HEK293T (cell line): ENCODE data around the gene GSTM5.
"Not testable (repeated sequence)": the region's sequence is repeated elsewhere in the genome, so short reads cannot be mapped to it uniquely, and the experiment has no call there.

Source experiments
- CTCF ChIA-PET: fragments of 350-600 bp; formaldehyde crosslinking; extraction: SDS; loops from one replicate; lab custom pipeline; 2021; ENCODE audit warnings: antibody characterized with exemption, inconsistent platforms; lab: Yijun Ruan, JAX
- POLR2A ChIA-PET: fragments of 350-600 bp; formaldehyde crosslinking; extraction: SDS; loops from one replicate; lab custom pipeline; 2020; ENCODE audit warnings: antibody characterized with exemption, inconsistent platforms; lab: Yijun Ruan, JAX
- DNase-seq: peaks from one replicate; pipeline ENCODE4 v3.0.0; 2012; ENCODE audit warnings: mixed read lengths; ENCODE audit errors: extremely low spot score
- ARNT ChIP-seq: fragments of 450-650 bp; IDR thresholded peaks from 2 replicates; pipeline ENCODE4 v1.6.1; 2017; ENCODE audit warnings: mild to moderate bottlenecking
- BHLHE40 ChIP-seq: fragments of 450-650 bp; IDR thresholded peaks from 2 replicates; pipeline ENCODE4 v1.6.1; 2016; ENCODE audit warnings: mild to moderate bottlenecking, moderate library complexity, borderline replicate concordance
- CTBP1 ChIP-seq: fragments of 450-650 bp; IDR thresholded peaks from 2 replicates; pipeline ENCODE4 v1.6.1; 2016; ENCODE audit warnings: borderline replicate concordance
- ELF4 ChIP-seq: fragments of 450-650 bp; IDR thresholded peaks from 2 replicates; pipeline ENCODE4 v1.6.1; 2017; ENCODE audit warnings: antibody characterized with exemption
- FOXA1 ChIP-seq: fragments of 450-650 bp; IDR thresholded peaks from 2 replicates; pipeline ENCODE4 v1.6.1; 2016; ENCODE audit warnings: mild to moderate bottlenecking
- FOXK2 ChIP-seq: fragments of 450-650 bp; IDR thresholded peaks from 2 replicates; pipeline ENCODE4 v1.6.1; 2016; ENCODE audit warnings: mild to moderate bottlenecking
- FOXM1 ChIP-seq: fragments of 450-650 bp; IDR thresholded peaks from 2 replicates; pipeline ENCODE4 v1.6.1; 2017; ENCODE audit warnings: mild to moderate bottlenecking, borderline replicate concordance
- HDGF ChIP-seq: fragments of 450-650 bp; IDR thresholded peaks from 2 replicates; pipeline ENCODE4 v1.6.1; 2017; ENCODE audit warnings: antibody characterized with exemption, borderline replicate concordance
- L3MBTL2 ChIP-seq: fragments of 450-650 bp; conservative IDR thresholded peaks from 2 replicates; pipeline ENCODE4 v1.6.1; 2016; ENCODE audit warnings: mild to moderate bottlenecking
- LEF1 ChIP-seq: fragments of 450-650 bp; IDR thresholded peaks from 2 replicates; pipeline ENCODE4 v1.6.1; 2017; ENCODE audit warnings: mild to moderate bottlenecking, borderline replicate concordance
- NFRKB ChIP-seq: fragments of 450-650 bp; IDR thresholded peaks from 2 replicates; pipeline ENCODE4 v1.6.1; 2016; ENCODE audit warnings: mild to moderate bottlenecking, moderate library complexity
- SP1 ChIP-seq: fragments of 450-650 bp; IDR thresholded peaks from 2 replicates; pipeline ENCODE4 v1.6.1; 2017
- SUZ12 ChIP-seq: fragments of 450-650 bp; IDR thresholded peaks from 2 replicates; pipeline ENCODE4 v1.6.1; 2016; ENCODE audit warnings: mild to moderate bottlenecking
- TARDBP ChIP-seq: fragments of 450-650 bp; IDR thresholded peaks from 2 replicates; pipeline ENCODE4 v1.6.1; 2016
- ZNF384 ChIP-seq: fragments of 450-650 bp; IDR thresholded peaks from 2 replicates; pipeline ENCODE4 v1.6.1; 2016
- TF ChIP-seq, protein P1 (sequence below): fragments of 450-650 bp; IDR thresholded peaks from 2 replicates; pipeline ENCODE4 v1.6.1; 2016

The GSTM5 gene

GRCh38 chr1:109762821-109763645, 51.0 kb downstream of the GSTM5 start:
- ChIA-PET CTCF (no interaction called here), POLR2A (interaction anchor here (1.3 kb wide), 1 partner anchor 222 kb away, joined by 3 read pairs; the partner anchor contains the start of gene AHCYL1)
- DNase-seq = no peak
- TF ChIP-seq, protein P1, sequence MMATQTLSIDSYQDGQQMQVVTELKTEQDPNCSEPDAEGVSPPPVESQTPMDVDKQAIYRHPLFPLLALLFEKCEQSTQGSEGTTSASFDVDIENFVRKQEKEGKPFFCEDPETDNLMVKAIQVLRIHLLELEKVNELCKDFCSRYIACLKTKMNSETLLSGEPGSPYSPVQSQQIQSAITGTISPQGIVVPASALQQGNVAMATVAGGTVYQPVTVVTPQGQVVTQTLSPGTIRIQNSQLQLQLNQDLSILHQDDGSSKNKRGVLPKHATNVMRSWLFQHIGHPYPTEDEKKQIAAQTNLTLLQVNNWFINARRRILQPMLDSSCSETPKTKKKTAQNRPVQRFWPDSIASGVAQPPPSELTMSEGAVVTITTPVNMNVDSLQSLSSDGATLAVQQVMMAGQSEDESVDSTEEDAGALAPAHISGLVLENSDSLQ = no peak
- TF ChIP-seq SUZ12 (no peak), TARDBP (no peak), SP1 (no peak), ZNF384 (no peak), HDGF (no peak), L3MBTL2 (no peak), FOXK2 (no peak), NFRKB (no peak)

DNA sequence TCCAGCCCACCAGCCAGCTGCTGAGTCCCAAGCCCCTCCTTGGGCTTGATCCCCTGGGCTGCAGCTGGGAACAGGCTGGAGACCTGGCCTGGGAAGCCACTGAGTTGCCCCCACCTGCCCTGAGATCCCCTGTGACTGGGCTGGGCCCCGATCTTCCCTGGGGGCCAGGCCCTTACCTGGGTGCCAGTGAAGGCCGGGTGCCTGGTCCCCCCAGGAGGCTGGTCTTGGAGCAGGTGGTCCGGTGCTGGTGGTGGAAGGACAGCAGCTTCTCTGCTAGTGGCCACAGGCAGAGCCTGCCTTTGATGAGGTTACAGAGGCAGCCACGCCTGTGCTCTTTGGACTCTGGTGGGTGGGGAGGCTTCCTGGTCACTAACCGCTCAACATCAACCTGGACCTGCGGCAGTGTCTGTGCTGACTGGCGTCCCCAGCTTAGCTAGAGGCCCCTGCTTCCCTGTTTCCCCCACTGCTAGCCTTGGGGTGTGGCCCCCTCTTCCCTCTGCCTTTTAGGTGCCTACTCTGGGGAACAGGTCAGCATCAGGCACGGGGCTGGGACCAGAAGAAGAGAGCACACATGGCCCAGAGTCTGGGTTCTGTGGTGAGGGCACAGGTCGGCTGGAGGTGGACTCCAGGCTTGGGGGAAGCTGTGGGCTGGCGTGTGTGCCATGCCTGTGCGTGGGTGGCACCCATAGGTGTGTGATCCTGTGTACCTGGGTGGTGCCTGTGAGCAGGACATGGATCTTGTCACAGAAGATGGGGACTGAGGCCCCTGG, 51.8 kb downstream of the GSTM5 start, which contains the start of gene EPS8L3:
Gene EPS8L3, minus strand, starts transcription at position 278 of the 770 bp plus-strand sequence. CDS start 2,174 bp downstream, outside the sequence.
- POLR2A ChIA-PET = interaction anchor here (1.3 kb wide), 1 partner anchor 221 kb away, joined by 3 read pairs; the partner anchor contains the start of gene AHCYL1
- CTCF ChIA-PET = no interaction called here
- TF ChIP-seq ELF4 = no peak
- no peak for TF ChIP-seq HDGF
- TF ChIP-seq CTBP1 = no peak
- no peak for TF ChIP-seq TARDBP
- TF ChIP-seq FOXK2 = no peak
- TF ChIP-seq NFRKB = no peak
- no peak for DNase-seq

DNA sequence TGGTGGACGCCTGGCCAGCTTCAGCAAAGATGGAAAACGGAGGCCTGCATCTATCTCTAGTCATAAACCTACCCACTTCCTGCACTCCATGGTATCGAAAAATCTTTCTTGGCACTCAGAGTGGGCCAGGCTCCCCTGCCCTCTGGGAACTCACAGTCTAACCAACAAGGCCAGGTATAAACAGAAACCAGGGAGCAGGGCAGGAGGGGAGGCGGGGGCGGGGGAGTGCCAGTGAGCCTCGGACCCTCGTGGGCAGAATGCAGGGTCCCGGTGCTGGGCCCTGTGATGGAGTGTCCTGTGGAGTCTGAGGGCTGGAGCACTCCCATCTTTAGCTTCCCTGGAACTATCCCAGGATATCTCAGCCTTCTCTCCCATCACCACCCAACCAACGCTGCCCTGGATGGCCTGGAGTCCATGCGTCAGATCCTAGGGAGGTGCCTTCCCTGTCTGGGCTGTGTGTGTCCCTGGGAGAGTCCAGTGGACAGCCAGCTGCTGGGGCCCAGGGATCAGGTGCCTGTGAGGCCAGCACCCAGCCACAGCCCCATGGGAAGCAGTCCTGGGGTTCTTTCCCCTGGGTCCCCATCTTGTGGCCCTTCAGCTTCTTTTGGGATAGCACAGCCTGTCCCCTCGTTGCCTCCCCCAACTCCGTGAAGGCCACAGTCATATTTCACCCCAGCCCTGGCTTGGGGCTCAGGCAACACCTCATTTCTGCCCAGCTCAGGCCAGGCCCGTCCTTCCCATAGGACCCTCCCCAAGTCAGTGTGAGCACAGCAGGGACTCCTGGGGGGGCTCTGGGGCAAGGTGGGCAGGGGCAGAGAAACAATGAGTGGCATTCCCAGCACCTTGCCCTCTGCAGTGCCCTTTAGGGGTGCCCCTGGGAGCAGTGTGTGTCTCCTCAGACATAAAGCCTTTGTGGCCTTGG, 52.8 kb downstream of the GSTM5 start:
- no peak for DNase-seq
- POLR2A ChIA-PET = interaction anchor here (1.5 kb wide), 1 partner anchor 216 kb away, joined by 4 read pairs; the partner anchor contains the start of gene GNAI3
- CTCF ChIA-PET = interaction anchor here (1.3 kb wide), 1 partner anchor 11 kb away, joined by 7 read pairs; no protein-coding TSS in a partner anchor
- TF ChIP-seq NFRKB = no peak
- TF ChIP-seq BHLHE40 = no peak
- no peak for TF ChIP-seq LEF1
- no peak for TF ChIP-seq CTBP1
- TF ChIP-seq L3MBTL2 = no peak
- no peak for TF ChIP-seq ZNF384
- no peak for TF ChIP-seq HDGF
- TF ChIP-seq ARNT = no peak
- no peak for TF ChIP-seq ELF4
- no peak for TF ChIP-seq SP1
- TF ChIP-seq SUZ12 = no peak

GRCh38 chr1:109765483-109765815, 53.4 kb downstream of the GSTM5 start:
- no peak for DNase-seq
- ChIA-PET POLR2A (interaction anchor here (1.5 kb wide), 1 partner anchor 217 kb away, joined by 4 read pairs; the partner anchor contains the start of gene GNAI3), CTCF (interaction anchor here (0.9 to 1.3 kb wide), 2 partner anchors 9 to 11 kb away, joined by 5 to 7 read pairs; no protein-coding TSS in a partner anchor)
- no peak for TF ChIP-seq ELF4
- no peak for TF ChIP-seq LEF1
- no peak for TF ChIP-seq CTBP1

GRCh38 chr1:109765896-109766615, 54.0 kb downstream of the GSTM5 start:
- no peak for DNase-seq
- ChIA-PET POLR2A (interaction anchor here (1.5 kb wide), 1 partner anchor 218 kb away, joined by 4 read pairs; the partner anchor contains the start of gene GNAI3), CTCF (interaction anchor here (0.6 to 1.3 kb wide), 3 partner anchors 8 to 645 kb away, joined by 5 to 7 read pairs (median 7); no protein-coding TSS in a partner anchor)
- TF ChIP-seq, protein P1 = no peak
- TF ChIP-seq FOXK2 (no peak), CTBP1 (no peak), LEF1 (no peak), FOXM1 (no peak), NFRKB (no peak), TARDBP (no peak), FOXA1 (no peak), L3MBTL2 (no peak), BHLHE40 (no peak), ZNF384 (no peak), SUZ12 (no peak), HDGF (no peak)

DNA sequence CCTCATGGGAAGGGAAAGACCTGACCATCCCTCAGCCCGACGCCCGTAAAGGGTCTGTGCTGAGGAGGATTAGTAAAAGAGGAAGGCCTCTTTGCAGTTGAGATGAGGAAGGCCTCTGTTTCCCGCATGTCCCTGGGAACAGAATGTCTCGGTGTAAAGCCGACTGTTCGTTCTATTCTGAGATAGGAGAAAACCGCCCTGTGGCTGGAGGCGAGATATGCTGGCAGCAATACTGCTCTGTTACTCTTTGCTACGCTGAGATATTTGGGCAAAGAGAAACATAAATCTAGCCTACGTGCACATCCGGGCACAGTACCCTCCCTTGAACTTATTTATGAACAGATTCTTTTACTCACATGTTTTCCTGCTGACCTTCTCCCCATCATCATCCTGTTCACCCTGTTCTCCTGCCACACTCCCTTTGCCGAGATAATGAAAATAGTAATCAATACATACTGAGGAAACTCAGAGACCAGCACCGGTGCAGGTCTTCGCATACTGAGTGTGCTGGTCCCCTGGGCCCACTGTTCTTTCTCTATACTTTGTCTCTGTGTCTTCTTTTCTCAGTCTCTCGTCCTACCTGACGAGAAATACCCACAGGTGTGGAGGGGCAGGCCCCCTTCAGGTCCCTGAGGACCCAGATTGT, 55.1 kb downstream of the GSTM5 start:
- CTCF ChIA-PET, POLR2A ChIA-PET, DNase-seq: not testable (repeated sequence)
